Type B pancreatic cell (in vitro differentiated cells): ENCODE measurements around the gene COL4A2. TPM values are rescaled to one million over a fixed set of nuclear protein-coding genes. Genes with fewer than 3 reads are reported as not detected.

Experiments used
- DNase-seq: peaks from one replicate; pipeline ENCODE4 v3.0.0; 2021; ENCODE audit warnings: mixed read lengths; ENCODE audit not compliant: unreplicated experiment; ENCODE audit errors: extremely low spot score
- H3K27ac Mint-ChIP-seq: 2 replicates; pipeline ENCODE4 v1.8.0; 2021; ENCODE audit warnings: mild to moderate bottlenecking, mixed read lengths
- H3K27me3 Mint-ChIP-seq: 2 replicates; pipeline ENCODE4 v1.8.0; 2021; ENCODE audit warnings: mixed read lengths
- H3K36me3 Mint-ChIP-seq: 2 replicates; pipeline ENCODE4 v1.8.0; 2021; ENCODE audit warnings: mixed read lengths
- H3K4me1 Mint-ChIP-seq: one replicate; pipeline ENCODE4 v1.8.0; 2021; ENCODE audit warnings: mixed read lengths; ENCODE audit not compliant: unreplicated experiment
- H3K4me3 Mint-ChIP-seq: 2 replicates; pipeline ENCODE4 v1.8.0; 2021; ENCODE audit warnings: mild to moderate bottlenecking, mixed read lengths
- H3K9me3 Mint-ChIP-seq: 2 replicates; pipeline ENCODE4 v1.8.0; 2021; ENCODE audit warnings: mixed read lengths
- CTCF ChIP-seq: fragments of 200-600 bp; sonication (generic); conservative IDR thresholded peaks from 2 replicates; pipeline ENCODE4 v1.5.0; 2021; ENCODE audit warnings: antibody characterized with exemption, mild to moderate bottlenecking
- total RNA-seq: library from RNA; stranded (reverse); gene quantifications from 2 replicates; pipeline ENCODE4 v1.2.1, GENCODE V29; 2021; ENCODE audit warnings: low replicate concordance

Gene COL4A2
- total RNA-seq, 1 donor from 2014 or later: 145 TPM

- H3K36me3 Mint-ChIP-seq: peaks cover 11% of the 10 kb centered on the region
These were observed 156.9 kb downstream of the COL4A2 start for GRCh38 chr13:110463871-110464510.

GRCh38 chr13:110464556-110465333 lies 157.7 kb downstream of the COL4A2 start:
- Mint-ChIP-seq H3K4me1 (no peaks in the 10 kb centered on the region), H3K36me3 (peaks cover 11% of the 10 kb centered on the region), H3K4me3 (no peak overlapping the region), H3K27ac (no peak overlapping the region), H3K9me3 (no peaks in the 10 kb centered on the region), H3K27me3 (no peaks in the 10 kb centered on the region)
- no peak for TF ChIP-seq CTCF
- DNase-seq: no peak

More at GRCh38 chr13:110463871-110464510, 156.9 kb downstream of the COL4A2 start:
- TF ChIP-seq CTCF: no peak
- H3K9me3 Mint-ChIP-seq: no peaks in the 10 kb centered on the region
- H3K4me1 Mint-ChIP-seq: no peaks in the 10 kb centered on the region
- H3K4me3 Mint-ChIP-seq: no peak overlapping the region
- DNase-seq: no peak
- no peak overlapping the region for H3K27ac Mint-ChIP-seq
- no peaks in the 10 kb centered on the region for H3K27me3 Mint-ChIP-seq

- peaks cover 16% of the 10 kb centered on the region for H3K36me3 Mint-ChIP-seq
- H3K4me1 Mint-ChIP-seq: no peaks in the 10 kb centered on the region
- no peak overlapping the region for H3K27ac Mint-ChIP-seq
- no peak overlapping the region for H3K4me3 Mint-ChIP-seq
- DNase-seq: no peak
- no peaks in the 10 kb centered on the region for H3K27me3 Mint-ChIP-seq
- TF ChIP-seq CTCF: no peak
- no peaks in the 10 kb centered on the region for H3K9me3 Mint-ChIP-seq
These were observed 158.6 kb downstream of the COL4A2 start for GRCh38 chr13:110465696-110466095.

- TF ChIP-seq CTCF: no peak
- Mint-ChIP-seq H3K36me3 (peaks cover 20% of the 10 kb centered on the region), H3K9me3 (no peaks in the 10 kb centered on the region), H3K4me1 (no peaks in the 10 kb centered on the region), H3K4me3 (no peak overlapping the region), H3K27me3 (no peaks in the 10 kb centered on the region), H3K27ac (no peak overlapping the region)
- DNase-seq: no peak
These were observed 159.3 kb downstream of the COL4A2 start for GRCh38 chr13:110466266-110466915.

- Mint-ChIP-seq H3K4me1 (no peaks in the 10 kb centered on the region), H3K27ac (no peak overlapping the region), H3K36me3 (peaks cover 20% of the 10 kb centered on the region), H3K4me3 (no peak overlapping the region), H3K9me3 (no peaks in the 10 kb centered on the region), H3K27me3 (no peaks in the 10 kb centered on the region)
- no peak for TF ChIP-seq CTCF
- no peak for DNase-seq
These were observed 160.5 kb downstream of the COL4A2 start for GRCh38 chr13:110467516-110468110.
